ENCODE measurements around the gene CD52.
"Not testable (repeated sequence)": the region's sequence is repeated elsewhere in the genome, so short reads cannot be mapped to it uniquely, and the experiment has no call there.

The CD52 gene

GRCh38 chr1:26322042-26322331 is 4.2 kb downstream of the CD52 start:
- in situ Hi-C loops (cut with MboI; ENCODE audit: low sequenced_read_pairs, unreplicated experiment), result loop anchor here (5.0 kb wide), 1 partner anchor 40 kb away; the partner anchor contains the start of gene SH3BGRL3
- no peak for DNase-seq (ENCODE audit: low spot score)
- TF ChIP-seq, protein P1, sequence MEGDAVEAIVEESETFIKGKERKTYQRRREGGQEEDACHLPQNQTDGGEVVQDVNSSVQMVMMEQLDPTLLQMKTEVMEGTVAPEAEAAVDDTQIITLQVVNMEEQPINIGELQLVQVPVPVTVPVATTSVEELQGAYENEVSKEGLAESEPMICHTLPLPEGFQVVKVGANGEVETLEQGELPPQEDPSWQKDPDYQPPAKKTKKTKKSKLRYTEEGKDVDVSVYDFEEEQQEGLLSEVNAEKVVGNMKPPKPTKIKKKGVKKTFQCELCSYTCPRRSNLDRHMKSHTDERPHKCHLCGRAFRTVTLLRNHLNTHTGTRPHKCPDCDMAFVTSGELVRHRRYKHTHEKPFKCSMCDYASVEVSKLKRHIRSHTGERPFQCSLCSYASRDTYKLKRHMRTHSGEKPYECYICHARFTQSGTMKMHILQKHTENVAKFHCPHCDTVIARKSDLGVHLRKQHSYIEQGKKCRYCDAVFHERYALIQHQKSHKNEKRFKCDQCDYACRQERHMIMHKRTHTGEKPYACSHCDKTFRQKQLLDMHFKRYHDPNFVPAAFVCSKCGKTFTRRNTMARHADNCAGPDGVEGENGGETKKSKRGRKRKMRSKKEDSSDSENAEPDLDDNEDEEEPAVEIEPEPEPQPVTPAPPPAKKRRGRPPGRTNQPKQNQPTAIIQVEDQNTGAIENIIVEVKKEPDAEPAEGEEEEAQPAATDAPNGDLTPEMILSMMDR (IDR thresholded peaks at IDR 0.05; ENCODE audit: borderline replicate concordance, control extremely low read depth, extremely low read depth, insufficient read depth, missing control alignments), result no peak

GRCh38 chr1:26323382-26323781 is 5.6 kb downstream of the CD52 start:
- TF ChIP-seq, protein P1 (IDR thresholded peaks at IDR 0.05; ENCODE audit: borderline replicate concordance, control extremely low read depth, extremely low read depth, insufficient read depth, missing control alignments), result no peak
- in situ Hi-C loops (cut with MboI; ENCODE audit: low sequenced_read_pairs, unreplicated experiment), result loop anchor here (5.0 kb wide), 1 partner anchor 41 kb away; the partner anchor contains the start of gene SH3BGRL3
- no peak for DNase-seq (ENCODE audit: low spot score)

- in situ Hi-C loops (cut with MboI; ENCODE audit: low sequenced_read_pairs, unreplicated experiment), result loop anchor here (5.0 kb wide), 1 partner anchor 42 kb away; the partner anchor contains the start of gene SH3BGRL3
- DNase-seq (ENCODE audit: low spot score), result no peak
- TF ChIP-seq, protein P1 (IDR thresholded peaks at IDR 0.05; ENCODE audit: borderline replicate concordance, control extremely low read depth, extremely low read depth, insufficient read depth, missing control alignments), result no peak
Observed at GRCh38 chr1:26324550-26324949, 6.8 kb downstream of the CD52 start.

- in situ Hi-C loops (cut with MboI; ENCODE audit: low sequenced_read_pairs, unreplicated experiment), result no loop called here
- no peak for DNase-seq (ENCODE audit: low spot score)
- TF ChIP-seq, protein P1 (IDR thresholded peaks at IDR 0.05; ENCODE audit: borderline replicate concordance, control extremely low read depth, extremely low read depth, insufficient read depth, missing control alignments), result no peak
Observed at GRCh38 chr1:26327956-26328362, 10.2 kb downstream of the CD52 start.

GRCh38 chr1:26328597-26328996 is 10.8 kb downstream of the CD52 start:
- DNase-seq (ENCODE audit: low spot score), result no peak
- TF ChIP-seq, protein P1 (IDR thresholded peaks at IDR 0.05; ENCODE audit: borderline replicate concordance, control extremely low read depth, extremely low read depth, insufficient read depth, missing control alignments), result no peak
- in situ Hi-C loops (cut with MboI; ENCODE audit: low sequenced_read_pairs, unreplicated experiment), result no loop called here

DNA sequence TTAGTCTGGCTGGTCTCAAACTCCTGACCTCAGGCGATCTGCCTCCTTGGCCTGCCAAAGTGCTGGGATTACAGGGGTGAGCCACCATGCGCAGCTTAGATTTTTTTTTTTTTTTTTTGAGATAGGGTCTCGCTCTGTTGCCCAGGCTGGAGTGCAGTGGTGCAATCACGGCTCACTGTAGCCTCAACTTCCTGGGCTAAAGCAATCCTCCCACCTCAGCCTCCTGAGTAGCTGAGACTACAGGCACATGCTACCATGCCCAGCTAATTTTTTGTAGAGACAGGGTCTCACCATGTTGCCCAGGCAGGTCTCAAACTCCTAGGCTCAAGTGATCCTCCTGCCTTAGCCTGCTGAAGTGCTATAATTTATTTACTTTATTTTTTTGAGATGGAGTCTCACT is 11.6 kb downstream of the CD52 start:
- DNase-seq (ENCODE audit: low spot score); in situ Hi-C loops (cut with MboI; ENCODE audit: low sequenced_read_pairs, unreplicated experiment): not testable (repeated sequence)

- no peak for DNase-seq (ENCODE audit: low spot score)
- TF ChIP-seq, protein P1 (IDR thresholded peaks at IDR 0.05; ENCODE audit: borderline replicate concordance, control extremely low read depth, extremely low read depth, insufficient read depth, missing control alignments), result no peak
- in situ Hi-C loops (cut with MboI; ENCODE audit: low sequenced_read_pairs, unreplicated experiment), result no loop called here
Observed at GRCh38 chr1:26330276-26330675, 12.5 kb downstream of the CD52 start.

DNA sequence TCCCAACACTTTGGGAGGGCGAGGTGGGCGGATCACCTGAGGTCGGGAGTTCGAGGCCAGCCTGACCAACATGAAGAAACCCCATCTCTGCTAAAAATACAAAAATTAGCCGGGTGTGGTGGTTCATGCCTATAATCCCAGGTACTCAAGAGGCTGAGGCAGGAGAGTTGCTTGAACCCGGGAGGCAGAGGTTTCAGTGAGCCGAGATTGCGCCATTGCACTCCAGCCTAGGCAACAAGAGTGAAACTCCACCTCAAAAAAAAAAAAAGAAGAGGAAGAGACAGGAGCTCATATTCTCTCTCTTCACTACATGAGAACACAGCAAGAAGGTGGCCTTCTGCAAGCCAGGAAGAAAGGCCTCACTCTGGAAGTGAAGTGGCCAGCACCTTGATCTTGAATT is 15.6 kb downstream of the CD52 start:
- DNase-seq (ENCODE audit: low spot score); in situ Hi-C loops (cut with MboI; ENCODE audit: low sequenced_read_pairs, unreplicated experiment): not testable (repeated sequence)
